Activated naive CD4-positive, alpha-beta T cell (primary cell): ENCODE data around the gene LNX1.
"Not testable (repeated sequence)": the region's sequence is repeated elsewhere in the genome, so short reads cannot be mapped to it uniquely, and the experiment has no call there.

ENCODE experiments used
- DNase-seq, 4 experiments: peaks; one replicate each; lab custom pipeline; 2025; lab: John Stamatoyannopoulos, UW

LNX1 gene

DNA sequence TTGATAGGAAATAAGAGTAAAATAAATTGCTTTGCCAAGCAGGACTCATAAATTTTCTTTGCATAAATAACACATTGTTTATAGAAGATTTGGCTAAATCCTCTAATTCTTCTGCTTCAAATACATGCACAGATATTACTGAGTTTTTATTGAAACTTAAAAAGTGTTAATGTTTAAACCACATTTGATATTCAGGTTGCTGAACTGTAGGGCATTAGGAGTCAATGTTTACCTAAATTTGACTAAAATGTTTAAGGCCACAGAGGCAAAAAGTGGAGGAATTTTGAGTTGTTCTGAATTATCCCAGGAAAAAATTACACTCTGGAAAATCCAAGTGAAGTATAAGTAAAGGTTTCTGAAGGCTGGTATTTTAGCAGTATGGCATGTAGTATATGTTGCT, 135.1 kb downstream of the LNX1 start:
- DNase-seq: no peak

DNA sequence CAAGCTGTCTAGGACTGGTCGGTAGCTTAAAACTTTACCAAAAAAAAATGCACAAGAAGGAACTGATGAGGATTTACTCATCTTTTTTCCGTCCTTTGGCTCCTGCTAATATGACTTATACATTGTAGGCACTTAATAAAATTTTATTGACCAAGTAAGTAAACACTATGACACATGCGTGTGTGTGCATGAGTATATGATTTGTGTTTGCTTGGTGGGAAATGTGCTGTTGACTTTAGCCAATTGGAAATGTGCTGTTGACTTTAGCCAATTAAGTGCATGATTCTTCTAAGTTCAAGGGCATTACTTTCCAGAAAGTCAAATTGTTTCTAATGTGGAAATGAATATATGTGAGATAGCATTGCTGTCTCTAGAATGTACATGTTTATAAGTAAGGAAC, 135.5 kb downstream of the LNX1 start:
- DNase-seq: no peak

DNA sequence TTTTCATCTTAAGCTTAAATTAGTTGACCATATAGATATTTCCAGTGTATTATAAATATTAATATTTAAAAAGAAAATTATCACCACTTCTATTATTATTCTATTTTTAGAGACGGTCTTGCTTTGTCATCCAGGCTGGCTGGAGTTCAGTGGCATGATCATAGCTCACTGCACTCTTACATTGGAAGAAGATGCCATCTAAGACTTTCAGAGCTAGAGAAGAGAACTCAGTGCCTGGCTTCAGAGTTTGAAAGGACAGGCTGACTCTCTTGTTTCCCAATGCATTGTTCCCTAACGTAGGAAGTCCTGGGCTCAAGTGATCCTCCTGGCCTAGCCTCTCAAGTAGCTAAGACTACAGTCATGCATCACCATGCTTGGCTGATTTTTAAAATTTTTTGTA, 137.9 kb downstream of the LNX1 start:
- DNase-seq: no peak

DNA sequence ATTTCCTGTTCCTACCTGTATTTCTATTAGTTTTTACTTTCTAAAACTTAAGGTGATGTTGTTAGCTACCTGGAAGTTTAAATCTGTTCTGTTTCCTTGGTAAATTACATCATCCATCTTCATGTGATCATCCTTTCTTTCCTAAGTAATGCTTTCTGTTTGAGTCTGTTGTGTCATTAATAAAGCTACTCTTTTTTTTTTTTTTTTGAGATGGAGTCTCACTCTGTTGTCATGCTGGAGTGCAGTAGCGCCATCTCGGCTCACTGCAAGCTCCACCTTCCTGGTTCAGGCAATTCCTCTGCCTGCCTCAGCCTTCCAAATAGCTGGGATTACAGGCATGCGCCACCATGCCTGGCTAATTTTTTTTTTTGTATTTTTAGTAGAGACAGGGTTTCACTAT, 140.5 kb downstream of the LNX1 start:
- DNase-seq: no peak

DNA sequence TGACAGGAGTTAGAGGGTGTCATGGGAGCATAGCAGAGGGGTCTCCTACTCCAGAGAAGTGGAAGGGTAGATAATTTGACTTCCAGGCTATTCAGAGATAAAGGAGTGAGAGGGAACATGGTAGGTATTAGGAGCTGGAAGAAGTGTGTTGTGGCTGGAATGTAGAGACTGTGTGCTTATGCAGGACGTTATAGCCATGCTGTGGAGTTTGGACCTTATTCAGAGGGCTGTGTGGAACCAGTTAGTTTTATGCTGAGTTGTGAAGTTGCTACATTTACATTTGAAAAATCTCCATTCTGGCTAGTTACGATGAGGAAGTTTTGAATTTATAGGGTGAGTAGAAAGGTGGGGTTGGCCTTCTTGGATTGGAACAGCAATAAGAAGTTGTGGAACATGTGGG, 146.3 kb downstream of the LNX1 start:
- no peak for DNase-seq

DNA sequence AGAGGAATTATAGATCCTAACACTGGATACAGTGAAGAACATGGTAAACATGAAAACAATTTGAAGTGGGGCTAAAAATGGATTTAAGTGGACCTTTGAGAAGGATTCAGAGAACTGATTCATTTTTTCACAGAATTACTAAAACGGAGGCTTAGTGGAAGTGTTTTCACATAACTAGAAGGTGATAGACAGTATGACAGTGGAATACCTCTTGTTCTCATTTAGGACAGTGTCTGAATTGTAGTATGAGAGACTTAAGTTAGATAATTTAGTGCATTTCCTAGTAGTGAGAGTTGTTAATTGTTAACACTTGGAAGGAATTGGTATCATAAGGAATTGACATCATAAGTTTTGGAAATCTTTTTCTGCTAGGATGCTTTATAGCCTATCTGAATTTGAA, 149.7 kb downstream of the LNX1 start:
- no peak for DNase-seq

DNA sequence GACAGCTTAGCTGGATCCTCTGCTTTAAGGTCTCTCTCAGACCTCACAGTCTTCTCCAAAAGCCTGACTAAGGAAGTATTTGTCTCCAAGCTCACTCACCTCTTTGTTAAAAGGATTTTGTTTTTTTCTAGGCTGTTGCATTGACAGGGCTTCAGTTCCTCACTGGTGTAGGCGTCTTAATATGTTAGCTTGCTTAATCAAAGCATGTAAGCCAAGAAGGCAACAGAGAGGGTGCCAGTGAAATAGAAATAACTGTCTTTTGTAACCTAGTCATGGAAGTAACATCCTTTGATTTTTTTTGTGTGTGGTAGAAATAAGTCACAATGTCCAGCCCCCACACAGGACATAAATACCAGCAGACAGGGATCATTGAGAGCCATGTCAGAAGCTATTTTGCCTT, 155.0 kb downstream of the LNX1 start:
- no peak for DNase-seq

DNA sequence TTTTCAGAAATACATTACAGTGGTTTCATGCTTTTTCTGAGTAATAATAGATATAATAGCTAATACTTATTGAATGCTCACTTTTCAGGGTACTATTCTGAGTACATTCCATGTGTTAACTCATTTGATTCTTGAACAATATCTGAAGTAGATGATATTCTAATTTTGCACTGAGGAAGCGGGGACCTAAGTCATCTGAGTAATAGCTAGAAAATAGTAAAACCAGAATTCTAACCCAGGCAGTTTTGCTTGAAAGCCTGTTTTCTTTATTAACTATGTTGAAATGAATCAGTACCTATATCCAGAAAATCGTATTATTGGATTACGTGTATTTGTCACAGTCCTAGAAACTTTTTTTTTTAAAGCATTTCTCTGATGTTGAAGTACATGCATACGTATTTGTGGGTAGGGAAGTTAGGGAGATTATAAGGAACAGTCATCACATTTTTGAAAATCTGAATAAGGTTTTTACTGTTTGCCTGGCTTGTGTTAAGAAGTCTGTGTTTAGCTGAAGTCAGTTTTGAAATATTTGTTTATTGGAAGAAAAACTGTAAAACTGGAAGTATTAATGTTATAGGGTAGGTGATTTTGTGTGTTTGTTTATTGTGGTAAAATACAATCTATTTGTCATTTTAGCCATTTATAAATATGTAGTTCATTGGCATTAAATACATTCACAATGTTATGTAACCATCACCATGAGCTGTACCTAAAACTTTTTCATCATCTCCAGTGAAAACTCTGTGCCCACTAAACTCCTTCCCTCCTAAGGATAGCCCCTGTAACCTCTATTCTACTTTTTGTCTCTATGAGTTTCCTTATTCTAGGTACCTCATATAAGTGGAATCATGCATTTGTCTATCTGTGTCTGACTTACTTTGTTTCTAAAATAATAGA, 158.5 kb downstream of the LNX1 start:
- no peak for DNase-seq

DNA sequence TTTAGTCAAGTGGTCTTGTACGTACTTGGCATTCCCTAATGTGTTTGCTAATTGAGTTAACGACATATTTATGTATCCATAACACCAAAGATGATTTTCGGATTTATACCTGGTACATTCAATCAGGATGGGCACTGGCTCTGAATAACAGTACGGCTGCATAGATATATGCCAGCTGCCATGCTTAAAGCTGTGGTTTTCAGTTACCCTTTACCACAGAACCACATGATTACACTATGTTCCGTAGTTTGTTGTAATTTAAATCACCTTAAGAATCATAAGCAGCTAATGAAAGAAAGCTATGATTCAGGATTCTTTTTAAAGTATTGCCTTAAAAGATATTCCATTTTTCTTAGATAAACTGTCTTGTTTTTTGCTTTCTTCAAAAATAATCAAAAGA, 160.2 kb downstream of the LNX1 start:
- no peak for DNase-seq

DNA sequence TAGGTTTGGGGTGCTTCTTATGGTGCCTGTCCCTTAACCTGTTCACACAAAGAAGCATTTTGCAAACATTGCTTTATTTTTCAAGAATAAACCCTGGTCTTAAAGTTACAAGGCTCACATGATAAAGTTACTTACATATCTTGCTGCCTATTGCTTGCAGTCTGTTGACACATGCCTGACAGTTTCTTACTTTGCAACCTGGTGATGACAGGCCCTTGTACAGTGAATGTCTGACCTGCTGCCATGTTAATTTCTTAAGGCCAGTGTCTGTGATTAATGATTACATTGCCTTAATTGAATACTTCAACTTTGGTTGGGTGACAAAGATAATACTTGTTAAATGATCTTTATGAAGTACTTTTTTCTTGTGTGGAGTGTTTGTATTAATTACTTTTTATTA, 163.9 kb downstream of the LNX1 start:
- DNase-seq: no peak

DNA sequence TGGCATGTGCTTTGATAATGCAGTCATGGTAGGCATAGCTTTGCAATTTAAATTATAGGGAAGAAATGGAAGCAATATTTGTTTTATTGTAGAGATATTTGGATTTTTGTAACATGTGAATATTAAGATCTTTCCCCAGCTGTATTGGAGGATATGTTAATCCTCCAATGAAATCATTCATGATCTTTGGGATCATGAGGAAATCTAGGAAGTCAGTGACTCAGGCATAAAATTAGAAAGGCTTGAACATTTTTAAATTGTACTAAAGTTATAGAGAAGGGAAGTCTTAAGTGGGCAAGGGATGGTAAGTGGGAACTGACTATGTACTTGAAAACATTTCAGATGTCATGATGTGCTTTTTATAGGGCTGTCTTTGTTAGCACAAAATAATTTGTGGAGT, 167.0 kb downstream of the LNX1 start:
- no peak for DNase-seq

DNA sequence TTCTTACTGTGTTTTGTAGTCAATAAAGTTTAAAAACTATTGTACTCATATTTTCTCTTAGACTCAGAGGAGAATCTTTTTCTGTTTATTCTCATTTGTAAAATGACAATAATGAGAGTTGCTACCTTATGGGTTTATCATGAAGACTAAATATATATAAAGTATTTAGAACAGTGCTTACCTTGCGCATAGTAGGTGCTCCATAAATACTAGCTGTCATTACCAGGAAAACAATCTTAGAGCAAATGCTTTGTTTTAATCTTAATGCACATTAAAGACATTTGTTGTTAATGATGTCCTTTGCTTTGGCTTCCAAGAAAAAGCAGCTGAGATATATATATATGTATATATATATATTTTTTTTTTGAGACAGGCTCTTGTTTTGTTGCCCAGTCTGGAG, 168.9 kb downstream of the LNX1 start:
- no peak for DNase-seq

DNA sequence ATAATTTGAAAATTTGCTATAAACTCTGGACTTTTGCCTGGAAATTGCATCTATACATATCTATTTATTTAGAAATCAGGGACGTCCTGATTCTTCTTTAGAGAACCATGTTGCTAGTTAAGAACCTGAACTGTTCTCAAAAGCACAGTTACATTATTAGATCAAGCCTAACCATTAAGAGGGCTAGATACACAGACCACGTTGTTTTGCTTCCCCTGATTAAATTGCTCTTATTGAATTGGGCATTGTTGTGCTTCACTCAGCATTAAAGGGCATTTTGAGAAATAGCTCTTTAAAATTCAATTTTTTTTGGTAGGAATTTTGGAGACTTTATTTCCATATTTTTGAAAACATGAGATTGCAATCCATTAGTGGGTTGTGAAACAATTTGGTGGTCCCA, 169.5 kb downstream of the LNX1 start:
- DNase-seq: no peak

DNA sequence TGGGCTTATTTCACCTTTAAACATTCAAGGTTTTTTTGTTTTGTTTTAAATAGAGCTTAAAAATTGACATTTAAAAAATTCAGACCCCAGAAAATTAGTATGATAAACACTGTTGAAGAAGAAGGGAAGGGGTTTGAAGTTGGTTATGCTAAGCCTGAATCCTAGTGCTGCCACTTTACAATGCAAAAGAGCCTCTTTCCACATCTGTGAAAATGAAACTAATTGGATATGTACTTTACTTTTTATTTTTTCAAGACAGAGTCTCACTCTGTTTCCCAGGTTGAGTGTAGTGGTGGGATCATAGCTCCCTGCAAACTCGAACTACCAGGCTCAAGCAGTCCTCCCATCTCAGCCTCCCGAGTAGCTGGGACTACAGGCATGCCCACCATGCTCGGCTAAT, 172.1 kb downstream of the LNX1 start:
- DNase-seq: no peak

DNA sequence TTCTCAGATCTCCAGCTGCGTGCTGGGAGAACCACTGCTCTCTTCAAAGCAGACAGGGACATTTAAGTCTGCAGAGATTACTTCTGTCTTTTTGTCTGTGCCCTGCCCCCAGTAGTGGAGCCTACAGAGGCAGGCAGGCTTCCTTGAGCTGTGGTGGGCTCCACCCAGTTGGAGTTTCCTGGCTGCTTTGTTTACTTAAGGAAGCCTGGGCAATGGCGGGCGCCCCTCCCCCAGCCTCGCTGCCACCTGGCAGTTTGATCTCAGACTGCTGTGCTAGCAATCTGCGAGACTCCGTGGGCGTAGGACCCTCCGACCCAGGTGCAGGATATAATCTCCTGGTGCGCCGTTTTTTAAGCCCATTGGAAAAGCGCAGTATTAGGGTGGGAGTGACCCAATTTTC, 181.8 kb downstream of the LNX1 start:
- DNase-seq: not testable (repeated sequence)
